ENCODE measurements around the gene APOBEC3A.
"Not testable (repeated sequence)": the region's sequence is repeated elsewhere in the genome, so short reads cannot be mapped to it uniquely, and the experiment has no call there.

Gene APOBEC3A

GRCh38 chr22:38971202-38971601, 13.8 kb downstream of the APOBEC3A start:
- no peak for TF ChIP-seq CTCF (conservative IDR thresholded peaks at IDR 0.05; ENCODE audit: low read depth, low read length)

GRCh38 chr22:38971791-38972190, 14.4 kb downstream of the APOBEC3A start:
- no peak for DNase-seq (ENCODE audit: low read depth)
- no peak for TF ChIP-seq CTCF (conservative IDR thresholded peaks at IDR 0.05; ENCODE audit: low read depth, low read length)
- no peak overlapping the region for H3K4me3 ChIP-seq (ENCODE audit: low read length)

More at GRCh38 chr22:38971202-38971601, 13.8 kb downstream of the APOBEC3A start:
- no peak overlapping the region for H3K4me3 ChIP-seq (ENCODE audit: low read length)
- DNase-seq (ENCODE audit: low read depth): no peak

- H3K4me3 ChIP-seq (ENCODE audit: low read length): no peak overlapping the region
- no peak for TF ChIP-seq CTCF (conservative IDR thresholded peaks at IDR 0.05; ENCODE audit: low read depth, low read length)
- DNase-seq (ENCODE audit: low read depth): no peak
Observed at GRCh38 chr22:38972558-38972957, 15.1 kb downstream of the APOBEC3A start.

GRCh38 chr22:38973289-38974169, 16.1 kb downstream of the APOBEC3A start:
- peak; percentile 96 for TF ChIP-seq CTCF (conservative IDR thresholded peaks at IDR 0.05; ENCODE audit: low read depth, low read length)
- no peak overlapping the region for H3K4me3 ChIP-seq (ENCODE audit: low read length)
- DNase-seq (ENCODE audit: low read depth): no peak

GRCh38 chr22:38974170-38974825, 16.9 kb downstream of the APOBEC3A start:
- no peak overlapping the region for H3K4me3 ChIP-seq (ENCODE audit: low read length)
- TF ChIP-seq CTCF (conservative IDR thresholded peaks at IDR 0.05; ENCODE audit: low read depth, low read length): no peak
- no peak for DNase-seq (ENCODE audit: low read depth)

GRCh38 chr22:38974826-38975175, 17.4 kb downstream of the APOBEC3A start:
- no peak for DNase-seq (ENCODE audit: low read depth)
- TF ChIP-seq CTCF (conservative IDR thresholded peaks at IDR 0.05; ENCODE audit: low read depth, low read length): no peak
- no peak overlapping the region for H3K4me3 ChIP-seq (ENCODE audit: low read length)

- not testable (repeated sequence) for H3K4me3 ChIP-seq (ENCODE audit: low read length); DNase-seq (ENCODE audit: low read depth)
Observed at GRCh38 chr22:38977289-38977688, 19.9 kb downstream of the APOBEC3A start.

GRCh38 chr22:38980587-38980986, 23.2 kb downstream of the APOBEC3A start:
- not testable (repeated sequence) for DNase-seq (ENCODE audit: low read depth)

More at GRCh38 chr22:38980587-38980986, 23.2 kb downstream of the APOBEC3A start:
- not testable (repeated sequence) for H3K4me3 ChIP-seq (ENCODE audit: low read length)

Data from retinal pigment epithelial cell (primary cell).